ENCODE data around the gene MORF4L2.

MORF4L2 gene, protein sequence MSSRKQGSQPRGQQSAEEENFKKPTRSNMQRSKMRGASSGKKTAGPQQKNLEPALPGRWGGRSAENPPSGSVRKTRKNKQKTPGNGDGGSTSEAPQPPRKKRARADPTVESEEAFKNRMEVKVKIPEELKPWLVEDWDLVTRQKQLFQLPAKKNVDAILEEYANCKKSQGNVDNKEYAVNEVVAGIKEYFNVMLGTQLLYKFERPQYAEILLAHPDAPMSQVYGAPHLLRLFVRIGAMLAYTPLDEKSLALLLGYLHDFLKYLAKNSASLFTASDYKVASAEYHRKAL

DNA sequence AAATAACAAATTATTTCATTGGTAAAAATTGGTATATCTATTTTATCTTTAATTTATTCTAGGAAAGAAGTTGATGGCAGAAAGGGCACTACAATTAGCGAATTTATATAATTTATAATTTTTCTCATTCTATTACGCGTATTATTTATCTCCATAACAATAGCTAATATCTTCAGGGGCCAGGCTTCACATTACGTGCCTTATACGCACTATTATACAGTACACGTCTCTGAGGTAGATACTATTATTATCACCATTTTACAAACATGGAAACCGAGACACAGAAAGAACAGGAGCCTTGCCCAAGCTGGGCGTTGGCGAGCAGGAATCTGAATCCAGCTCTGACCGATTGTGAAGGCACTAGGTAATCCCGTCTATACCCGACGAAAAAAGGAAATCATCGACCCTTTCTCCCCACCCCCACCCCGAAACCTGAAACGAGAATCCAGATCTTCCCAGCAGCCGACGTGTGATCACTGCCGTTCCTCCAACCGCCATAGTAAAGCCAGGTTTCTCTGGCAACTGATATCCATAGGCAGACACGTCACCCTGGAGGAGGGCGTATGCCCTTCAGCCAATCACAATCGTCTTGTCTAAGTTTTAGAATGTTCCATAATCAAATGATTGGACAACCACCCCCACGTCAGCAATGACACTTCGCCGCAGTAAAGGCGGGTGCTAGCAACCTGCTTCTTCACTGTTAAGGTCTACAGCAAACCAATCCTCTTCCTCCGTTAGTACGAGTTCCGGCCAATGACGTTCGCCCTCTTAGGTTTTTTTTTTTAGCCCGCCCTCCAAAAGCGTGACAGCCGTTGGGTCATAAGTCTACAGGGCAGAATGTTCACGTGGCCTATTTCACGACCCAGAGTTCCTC, at the start of gene MORF4L2:
MORF4L2 (minus strand) TSS at position 501 of the 874 bp plus-strand sequence. CDS start 9,672 bp downstream, outside the sequence.
- DNase-seq (ENCODE audit: low spot score), result peak; percentile 94

- no peak for DNase-seq (ENCODE audit: low spot score)
Measured at GRCh38 chrX:103734125-103734760, 47.7 kb upstream of the MORF4L2 start.

- DNase-seq (ENCODE audit: low spot score), result no peak
Measured at GRCh38 chrX:103733017-103733416, 46.5 kb upstream of the MORF4L2 start.

DNA sequence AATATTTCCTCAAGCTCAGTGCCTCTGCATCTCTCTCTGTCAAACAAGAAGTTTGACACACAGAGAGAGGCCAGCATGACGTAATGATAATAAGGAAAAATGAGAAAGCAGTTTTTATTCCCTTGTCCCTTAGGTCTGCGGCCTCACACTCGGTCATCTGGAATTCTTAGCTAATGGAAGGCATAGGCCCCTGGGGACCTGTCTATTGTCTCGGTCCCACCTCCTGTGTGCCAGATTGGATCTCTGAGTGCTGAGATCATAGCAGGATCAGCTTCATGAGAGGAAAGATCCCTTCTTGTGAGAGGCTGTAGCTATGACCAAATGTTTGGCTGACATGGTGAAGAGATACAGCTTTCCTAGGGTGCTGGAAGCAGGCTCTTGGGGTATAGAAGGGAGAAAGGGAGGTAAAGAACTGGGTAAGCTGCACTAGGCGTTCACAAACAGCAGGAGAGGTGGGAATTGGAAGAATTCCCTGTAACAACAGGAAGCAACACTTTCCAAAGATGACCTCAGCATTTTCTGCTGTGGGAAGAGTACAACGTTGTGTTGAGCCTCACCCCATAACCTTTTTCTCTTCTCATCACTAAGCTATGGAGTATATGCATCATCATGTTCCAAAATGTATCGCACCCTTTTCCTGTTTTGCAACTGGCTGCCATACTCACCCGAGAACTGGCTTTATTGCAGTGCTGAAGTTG, 44.4 kb upstream of the MORF4L2 start:
- DNase-seq (ENCODE audit: low spot score), result no peak

DNA sequence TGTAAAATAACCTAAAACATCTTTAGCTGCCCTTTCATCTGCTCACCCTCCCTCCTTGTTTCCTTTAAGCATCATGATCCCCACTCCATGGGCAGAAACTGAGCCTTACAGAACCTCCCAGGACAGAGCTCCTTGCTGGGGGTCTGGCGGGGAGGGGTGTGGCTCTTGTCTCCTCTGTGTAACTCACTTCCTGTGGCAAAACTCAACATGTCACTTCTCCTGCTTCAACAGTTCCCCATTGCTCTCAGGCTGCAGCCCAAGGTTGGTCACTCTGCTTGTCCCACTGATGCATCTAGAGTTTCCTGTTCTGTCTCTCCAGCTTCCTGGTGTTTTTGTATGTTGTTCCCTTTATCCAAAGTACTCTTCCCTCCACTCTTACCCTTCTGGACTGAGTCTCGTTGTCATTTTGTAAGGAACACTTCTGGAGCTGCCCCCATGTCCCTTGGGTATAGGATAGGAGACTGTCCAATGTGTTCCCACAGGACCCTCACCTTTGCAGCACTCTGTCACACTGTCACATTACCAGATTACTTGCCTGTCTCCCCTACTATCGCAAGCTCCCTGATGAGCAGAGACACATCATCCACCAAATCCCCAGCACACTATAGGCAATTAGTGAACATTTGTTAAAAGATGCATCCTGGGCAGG, 43.8 kb upstream of the MORF4L2 start:
- no peak for DNase-seq (ENCODE audit: low spot score)

DNA sequence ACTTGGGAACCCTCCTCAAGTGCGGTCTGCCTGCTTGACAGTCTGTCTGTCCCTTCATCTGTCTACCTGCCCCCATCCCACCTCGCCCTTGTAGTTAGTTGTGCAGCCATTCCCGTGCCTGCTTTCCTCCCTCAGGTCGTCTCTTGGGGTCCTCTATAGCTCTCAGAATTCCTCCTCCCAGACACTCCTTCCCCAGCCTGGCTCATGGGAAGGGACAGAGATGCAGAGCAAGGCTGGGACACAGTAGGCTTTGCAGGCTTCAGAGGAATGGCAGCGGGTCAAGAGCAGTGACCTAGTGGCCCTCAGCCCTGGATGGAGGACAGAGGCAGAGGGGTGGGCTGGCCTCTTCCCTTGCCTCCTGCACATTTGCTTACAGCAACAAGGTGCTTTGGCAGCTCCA, 42.5 kb upstream of the MORF4L2 start:
- DNase-seq (ENCODE audit: low spot score), result no peak

GRCh38 chrX:103727115-103727514, 40.6 kb upstream of the MORF4L2 start:
- DNase-seq (ENCODE audit: low spot score), result no peak

- no peak for DNase-seq (ENCODE audit: low spot score)
Measured at GRCh38 chrX:103726477-103726876, 40.0 kb upstream of the MORF4L2 start.

- DNase-seq (ENCODE audit: low spot score), result no peak
Measured at GRCh38 chrX:103722505-103722904, 36.0 kb upstream of the MORF4L2 start.

GRCh38 chrX:103718120-103718519, 31.6 kb upstream of the MORF4L2 start:
- DNase-seq (ENCODE audit: low spot score), result no peak

GRCh38 chrX:103716962-103717361, 30.5 kb upstream of the MORF4L2 start:
- no peak for DNase-seq (ENCODE audit: low spot score)

DNA sequence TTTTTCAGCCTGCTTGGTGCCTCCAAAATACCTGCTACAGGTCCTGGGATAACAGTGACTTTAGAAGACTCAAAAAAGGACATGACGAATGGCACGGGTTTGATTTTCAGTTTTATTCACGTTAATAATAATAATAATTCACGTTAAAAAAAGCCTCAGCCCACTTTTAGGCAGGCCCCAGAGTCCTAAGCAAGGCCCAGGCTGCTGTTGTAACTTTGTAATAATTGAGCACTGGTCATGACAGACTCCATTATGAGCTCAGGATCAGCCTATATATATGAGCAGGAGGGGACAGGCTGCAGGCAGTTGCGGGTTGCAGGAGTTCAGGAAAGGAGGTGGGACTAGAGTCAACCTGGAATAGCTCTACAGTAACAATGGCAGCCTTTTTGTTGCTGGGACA, 24.1 kb upstream of the MORF4L2 start, which contains the start of gene TMEM31:
TMEM31 (plus strand) TSS at position 301 of the 400 bp plus-strand sequence. CDS start 1,350 bp downstream, outside the sequence.
- no peak for DNase-seq (ENCODE audit: low spot score)

- no peak for DNase-seq (ENCODE audit: low spot score)
Measured at GRCh38 chrX:103704863-103705262, 18.4 kb upstream of the MORF4L2 start.

- DNase-seq (ENCODE audit: low spot score), result no peak
Measured at GRCh38 chrX:103699243-103699642, 12.7 kb upstream of the MORF4L2 start.

- no peak for DNase-seq (ENCODE audit: low spot score)
Measured at GRCh38 chrX:103697687-103698086, 11.2 kb upstream of the MORF4L2 start.

- DNase-seq (ENCODE audit: low spot score), result no peak
Measured at GRCh38 chrX:103691059-103691458, 4.6 kb upstream of the MORF4L2 start.

DNA sequence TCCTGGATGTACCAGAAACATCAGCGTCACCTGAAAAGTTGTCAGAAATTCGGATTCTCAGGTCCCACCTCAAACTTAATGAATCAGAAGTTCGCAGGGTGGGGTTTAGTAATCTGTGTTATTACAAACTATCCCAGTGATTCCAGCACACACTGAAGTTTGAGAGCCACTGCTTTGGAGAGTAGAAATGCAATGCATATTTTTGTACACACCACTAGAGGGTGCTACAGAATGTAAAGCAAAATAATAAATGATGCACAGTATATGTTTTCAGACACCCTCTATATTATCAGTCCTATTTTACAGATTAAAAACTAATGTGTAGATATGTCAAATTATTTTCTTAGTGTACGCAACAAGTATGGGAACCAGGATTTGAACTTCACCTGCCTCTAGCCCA, 2.4 kb upstream of the MORF4L2 start:
- DNase-seq (ENCODE audit: low spot score), result no peak

GRCh38 chrX:103687696-103688201, 1.2 kb upstream of the MORF4L2 start:
- DNase-seq (ENCODE audit: low spot score), result peak; percentile 84

- DNase-seq (ENCODE audit: low spot score), result peak; percentile 90
Measured at GRCh38 chrX:103687073-103687695, 685 bp upstream of the MORF4L2 start.

- no peak for DNase-seq (ENCODE audit: low spot score)
Measured at GRCh38 chrX:103685396-103685795, 1.1 kb downstream of the MORF4L2 start.

DNA sequence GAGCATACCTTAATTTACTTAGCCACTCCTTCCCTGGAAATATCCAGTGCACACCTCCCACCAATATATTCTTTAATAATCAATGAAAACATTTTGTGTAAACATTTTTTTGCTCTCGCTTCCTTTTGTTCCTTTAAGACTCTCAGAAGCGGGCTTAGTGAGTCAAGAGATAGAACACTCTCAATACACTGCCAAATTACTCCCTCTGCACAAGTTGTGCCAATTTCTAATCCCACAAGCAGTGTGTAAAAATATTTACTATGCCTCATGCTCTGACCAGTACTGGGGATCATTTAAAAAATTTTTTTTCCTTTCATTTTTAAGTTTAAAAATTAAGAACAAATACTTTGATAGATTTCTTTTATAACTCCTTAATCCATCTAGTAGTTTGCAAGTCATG, 5.1 kb downstream of the MORF4L2 start:
- no peak for DNase-seq (ENCODE audit: low spot score)
